H1 (cell line): ENCODE results near the gene FGF18. TPM values are rescaled to one million over a fixed set of nuclear protein-coding genes. Genes with fewer than 3 reads are reported as not detected.

ENCODE experiments used
- CTCF ChIA-PET: fragments of 300-600 bp; sonication (Branson Sonifier 250); formaldehyde crosslinking; loops from one replicate; lab custom pipeline; 2021; ENCODE audit not compliant: partially characterized antibody; lab: Charles Lee
- POLR2A ChIA-PET: fragments of 300-600 bp; sonication (Branson Sonifier 250); formaldehyde crosslinking; loops from one replicate; lab custom pipeline; 2021; ENCODE audit warnings: inconsistent platforms; ENCODE audit not compliant: partially characterized antibody; lab: Charles Lee
- DNase-seq, 2 experiments: peaks; one replicate each; pipeline versions ENCODE4 v3.0.0 to v3.0.0-alpha.2; 2010 to 2022; ENCODE audit warnings: low spot score in 2 of 2, low read depth in 1 of 2, mixed read lengths in 1 of 2
- FAIRE-seq: peaks from 2 replicates; lab custom pipeline; 2011; peaks lifted over from hg19 to GRCh38; lab: Jason Lieb, UNC
- H2AFZ ChIP-seq: 2 replicates; pipeline ENCODE4 v1.8.1; 2012; ENCODE audit warnings: low read length, inconsistent platforms
- H2AK5ac ChIP-seq: 2 replicates; pipeline ENCODE4 v1.6.1; 2013; ENCODE audit warnings: low read depth, low read length
- H2BK120ac ChIP-seq: replicated peaks from 2 replicates; pipeline ENCODE3; 2013; ENCODE audit warnings: low read depth, low read length, inconsistent platforms
- H2BK12ac ChIP-seq: 2 replicates; pipeline ENCODE4 v1.6.1; 2013; ENCODE audit warnings: low read depth, low read length
- H2BK15ac ChIP-seq: 2 replicates; pipeline ENCODE4 v1.6.1; 2013; ENCODE audit warnings: low read length
- H2BK20ac ChIP-seq: 2 replicates; pipeline ENCODE4 v1.6.1; 2013; ENCODE audit warnings: low read length
- H2BK5ac ChIP-seq: 2 replicates; pipeline ENCODE4 v1.6.1; 2013; ENCODE audit warnings: low read depth, low read length
- H3K14ac ChIP-seq: 2 replicates; pipeline ENCODE4 v1.6.1; 2013; ENCODE audit warnings: inconsistent platforms; ENCODE audit not compliant: insufficient read length
- H3K18ac ChIP-seq: 2 replicates; pipeline ENCODE4 v1.6.1; 2013; ENCODE audit warnings: low read length; ENCODE audit errors: extremely low read depth
- H3K23ac ChIP-seq: 2 replicates; pipeline ENCODE4 v1.6.1; 2013; ENCODE audit warnings: inconsistent platforms; ENCODE audit not compliant: insufficient read length
- H3K23me2 ChIP-seq: 2 replicates; pipeline ENCODE4 v1.6.1; 2013; ENCODE audit warnings: low read depth, low read length
- H3K27ac ChIP-seq: 2 replicates; pipeline ENCODE4 v1.6.1; 2011; ENCODE audit warnings: low read depth, low read length, inconsistent platforms
- H3K27me3 ChIP-seq, 4 experiments: replicated peaks in 1 of 4; 1 replicate in 1 of 4; 2 replicates in 3 of 4; pipeline versions ENCODE4 v1.6.1 to v1.8.1; 2011 to 2013; ENCODE audit warnings: low read length in 3 of 4, mild to moderate bottlenecking in 3 of 4, inconsistent platforms in 2 of 4, mixed read lengths in 2 of 4, moderate library complexity in 1 of 4; ENCODE audit not compliant: control insufficient read depth in 3 of 4, insufficient read depth in 3 of 4; ENCODE audit errors: extremely low read depth in 1 of 4
- H3K36me3 ChIP-seq, 4 experiments: 2 replicates each; pipeline versions ENCODE4 v1.6.1 to v1.8.1; 2011 to 2013; ENCODE audit warnings: mild to moderate bottlenecking in 4 of 4, low read length in 3 of 4, moderate library complexity in 2 of 4, control low read depth in 1 of 4, inconsistent platforms in 1 of 4; ENCODE audit not compliant: insufficient read depth in 4 of 4, control insufficient read depth in 2 of 4
- H3K4ac ChIP-seq: replicated peaks from 2 replicates; pipeline ENCODE3; 2013; ENCODE audit warnings: low read length, low read depth, mixed read lengths, inconsistent platforms; ENCODE audit not compliant: insufficient read length
- H3K4me1 ChIP-seq, 4 experiments: replicated peaks in 1 of 4; 1 replicate in 1 of 4; 2 replicates in 3 of 4; pipeline versions ENCODE4 v1.6.1 to v1.8.1; 2011 to 2013; ENCODE audit warnings: low read length in 3 of 4, inconsistent platforms in 2 of 4, mixed read lengths in 1 of 4; ENCODE audit not compliant: insufficient read depth in 4 of 4, control insufficient read depth in 3 of 4
- H3K4me2 ChIP-seq, 2 experiments: 2 replicates each; pipeline versions ENCODE4 v1.6.1 to v1.8.1; 2011 to 2013; ENCODE audit warnings: low read depth in 2 of 2, low read length in 2 of 2, control low read depth in 1 of 2, inconsistent platforms in 1 of 2, mild to moderate bottlenecking in 1 of 2; ENCODE audit not compliant: insufficient read depth in 1 of 2
- H3K4me3 ChIP-seq, 4 experiments: fragments of 200-600, 300-600 bp in 1 of 4; sonication (generic), shearing (Covaris generic), sonication (Bioruptor Twin) in 1 of 4; 2 replicates each; pipeline versions ENCODE4 v1.5.1 to v1.8.1; 2011 to 2016; ENCODE audit warnings: low read length in 4 of 4, low read depth in 3 of 4, control low read depth in 2 of 4, inconsistent platforms in 2 of 4, mild to moderate bottlenecking in 2 of 4, mixed read lengths in 1 of 4, moderate library complexity in 1 of 4; ENCODE audit not compliant: insufficient read depth in 2 of 4; ENCODE audit errors: extremely low read depth in 1 of 4
- H3K56ac ChIP-seq: replicated peaks from 2 replicates; pipeline ENCODE3; 2013; ENCODE audit warnings: low read depth, mild to moderate bottlenecking, mixed read lengths, low read length, inconsistent platforms; ENCODE audit not compliant: insufficient read length
- H3K79me1 ChIP-seq: 2 replicates; pipeline ENCODE4 v1.6.1; 2013; ENCODE audit warnings: low read depth, low read length, control low read depth
- H3K79me2 ChIP-seq, 2 experiments: 2 replicates each; pipeline versions ENCODE4 v1.6.1 to v1.8.1; 2012 to 2013; ENCODE audit warnings: low read length in 2 of 2, mild to moderate bottlenecking in 2 of 2, inconsistent platforms in 1 of 2; ENCODE audit not compliant: insufficient read depth in 2 of 2, control insufficient read depth in 1 of 2
- H3K9ac ChIP-seq, 4 experiments: replicated peaks in 1 of 4; 1 replicate in 1 of 4; 2 replicates in 3 of 4; pipeline versions ENCODE4 v1.6.1 to v1.8.1; 2011 to 2013; ENCODE audit warnings: low read depth in 3 of 4, low read length in 3 of 4, control low read depth in 2 of 4, mild to moderate bottlenecking in 2 of 4, moderate library complexity in 2 of 4, inconsistent platforms in 1 of 4; ENCODE audit errors: extremely low read depth in 1 of 4
- H3K9me3 ChIP-seq, 2 experiments: 2 replicates each; pipeline versions ENCODE4 v1.6.1 to v1.8.1; 2012 to 2013; ENCODE audit warnings: mild to moderate bottlenecking in 2 of 2, moderate library complexity in 2 of 2, control low read depth in 1 of 2, inconsistent platforms in 1 of 2, low read depth in 1 of 2, low read length in 1 of 2, mixed read lengths in 1 of 2; ENCODE audit not compliant: insufficient read depth in 2 of 2
- H4K20me1 ChIP-seq, 2 experiments: replicated peaks in 1 of 2; 2 replicates each; pipeline versions ENCODE3 to v1.8.1; 2011 to 2013; ENCODE audit warnings: inconsistent platforms in 2 of 2, low read length in 2 of 2, mild to moderate bottlenecking in 1 of 2; ENCODE audit not compliant: insufficient read depth in 2 of 2, control insufficient read depth in 1 of 2
- H4K5ac ChIP-seq: 2 replicates; pipeline ENCODE4 v1.6.1; 2013; ENCODE audit warnings: low read length, low read depth, mixed read lengths, inconsistent platforms; ENCODE audit not compliant: insufficient read length
- H4K8ac ChIP-seq: 2 replicates; pipeline ENCODE4 v1.8.0; 2013; ENCODE audit warnings: mild to moderate bottlenecking, moderate library complexity, low read length, inconsistent platforms; ENCODE audit not compliant: insufficient read depth; ENCODE audit errors: extremely low read depth
- H4K91ac ChIP-seq: replicated peaks from 2 replicates; pipeline ENCODE3; 2013; ENCODE audit warnings: low read length, mixed read lengths, inconsistent platforms; ENCODE audit not compliant: insufficient read length
- EP300 ChIP-seq, 2 experiments: IDR thresholded peaks; 1 replicate in 1 of 2; 2 replicates in 1 of 2; pipeline ENCODE4 v1.6.1; 2011 to 2012; ENCODE audit warnings: low read depth in 2 of 2, low read length in 2 of 2, mild to moderate bottlenecking in 2 of 2, borderline replicate concordance in 1 of 2, inconsistent platforms in 1 of 2, moderate library complexity in 1 of 2
- RAD21 ChIP-seq, 2 experiments: IDR thresholded peaks in 1 of 2; conservative IDR thresholded peaks in 1 of 2; 2 replicates each; pipeline ENCODE4 v1.6.1; 2011; ENCODE audit warnings: low read depth in 2 of 2, low read length in 2 of 2, improper control_type of control experiment in 1 of 2, inconsistent platforms in 1 of 2, mild to moderate bottlenecking in 1 of 2, moderate library complexity in 1 of 2
- RBBP5 ChIP-seq: IDR thresholded peaks from 2 replicates; pipeline ENCODE4 v1.7.1; 2012; ENCODE audit warnings: low read depth, mild to moderate bottlenecking, inconsistent platforms, low read length, moderate library complexity, borderline replicate concordance
- SP4 ChIP-seq: IDR thresholded peaks from 2 replicates; pipeline ENCODE4 v1.6.1; 2012; ENCODE audit warnings: low read length, inconsistent platforms
- SUZ12 ChIP-seq: fragments of 200-600 bp; sonication (generic); IDR thresholded peaks from 2 replicates; pipeline ENCODE4 v1.6.1; 2012; ENCODE audit warnings: mild to moderate bottlenecking, inconsistent platforms, low read length, moderate library complexity, mixed read lengths
- WGBS, 2 experiments: shearing (Covaris generic) in 1 of 2; methylation state at CpG; one replicate each; pipeline versions ENCODE4 v1.1.6 to v1.1.7; 2013 to 2015; ENCODE audit warnings: low lambda C conversion rate in 2 of 2, mixed read lengths in 2 of 2, inconsistent platforms in 1 of 2, low coverage in 1 of 2, missing lambda C conversion rate in 1 of 2; ENCODE audit not compliant: insufficient replicate concordance in 2 of 2, insufficient coverage in 1 of 2, insufficient read length in 1 of 2; ENCODE audit errors: extremely low coverage in 1 of 2, missing lambda C conversion rate in 1 of 2; 5-methylcytosine and 5-hydroxymethylcytosine counted together
- polyA plus RNA-seq, 7 experiments: library from polyadenylated mRNA; depleted of rRNA in 3 of 7; stranded (reverse) in 5 of 7; unstranded in 2 of 7; fragments of >200 nt in 5 of 7; fragments of 200-250 nt in 2 of 7; gene quantifications; 1 replicate in 5 of 7; 2 replicates in 1 of 7; 4 replicates in 1 of 7; pipeline versions ENCODE4 v1.2.1 to v1.2.3, GENCODE V29; 2011 to 2013; ENCODE audit warnings: missing spikeins in 2 of 7, mixed read lengths in 2 of 7
- total RNA-seq: library from RNA; stranded (reverse); fragmentation: NEBNext Ultra II Directional; extraction: Animal tissue kit (Norgen Biotek cat#: 25700); gene quantifications from 2 replicates; pipeline ENCODE4 v1.2.1, GENCODE V29; 2021
- TF ChIP-seq, protein P1 (sequence below), 3 experiments: IDR thresholded peaks; 1 replicate in 2 of 3; 2 replicates in 1 of 3; pipeline versions ENCODE4 v1.5.1 to v1.6.1; 2011; ENCODE audit warnings: low read length in 3 of 3, mild to moderate bottlenecking in 3 of 3, inconsistent platforms in 2 of 3, low read depth in 1 of 3, moderate library complexity in 1 of 3; ENCODE audit not compliant: insufficient read depth in 1 of 3; ENCODE audit errors: control extremely low read depth in 1 of 3

FGF18 gene
- total and polyA plus RNA-seq, 2 of the 8 experiments (the other 6 are each of a cell fraction or from before 2014, with no cell fraction given): 0.54 to 1.3 TPM

GRCh38 chr5:171419688-171420430, 412 bp downstream of the FGF18 start:
- Histone ChIP-seq H4K20me1 (peaks cover 6 to 9% of the 10 kb centered on the region in 2 experiments), H3K4me2 (peak overlapping the region; percentile 46 to 97), H3K4me3 (peak overlapping the region; percentile 35 to 69 (median 46)), H3K79me2 (no peaks in the 10 kb centered on the region), H2BK20ac (no peak overlapping the region), H4K91ac (no peak overlapping the region), H3K9ac (no peak overlapping the region), H3K4ac (no peak overlapping the region), H2AFZ (no peak overlapping the region), H2BK5ac (no peak overlapping the region), H2BK12ac (no peak overlapping the region), H2BK120ac (no peak overlapping the region), H3K27ac (no peak overlapping the region), H3K23me2 (peaks cover 10% of the 10 kb centered on the region), H3K18ac (no peak overlapping the region; the same call in none of the 2 replicates), H3K79me1 (no peaks in the 10 kb centered on the region), H3K14ac (no peak overlapping the region), H3K36me3 (no peaks in the 10 kb centered on the region), H2AK5ac (no peak overlapping the region), H3K23ac (no peak overlapping the region), H3K9me3 (no peaks in the 10 kb centered on the region), H3K4me1 (peaks cover 0 to 23% (median 14%) of the 10 kb centered on the region in 4 experiments; a peak in 6 of 7 replicates), H3K56ac (no peak overlapping the region), H4K8ac (peak overlapping the region; percentile 72), H3K27me3 (peaks cover 22 to 37% (median 28%) of the 10 kb centered on the region in 4 experiments), H4K5ac (no peak overlapping the region), H2BK15ac (no peak overlapping the region)
- no peak for TF ChIP-seq SP4
- TF ChIP-seq RBBP5: 0 out of 2 replicates have a peak, but pooled peaks have one; percentile 16
- TF ChIP-seq SUZ12: no peak
- peak in 1 of 2 experiments; percentile 45; a peak in 1 of 3 replicates for TF ChIP-seq EP300 (IDR thresholded peaks at IDR 0.05; ENCODE audit: borderline replicate concordance in 1 of 2, low read depth in 2 of 2, low read length in 2 of 2)
- TF ChIP-seq RAD21 (IDR thresholded peaks at IDR 0.05 in 1 of 2, conservative IDR thresholded peaks at IDR 0.05 in 1 of 2; ENCODE audit: low read depth in 2 of 2, low read length in 2 of 2): peak; percentile 5 to 36; a peak in 3 of 4 replicates
- TF ChIP-seq, protein P1, sequence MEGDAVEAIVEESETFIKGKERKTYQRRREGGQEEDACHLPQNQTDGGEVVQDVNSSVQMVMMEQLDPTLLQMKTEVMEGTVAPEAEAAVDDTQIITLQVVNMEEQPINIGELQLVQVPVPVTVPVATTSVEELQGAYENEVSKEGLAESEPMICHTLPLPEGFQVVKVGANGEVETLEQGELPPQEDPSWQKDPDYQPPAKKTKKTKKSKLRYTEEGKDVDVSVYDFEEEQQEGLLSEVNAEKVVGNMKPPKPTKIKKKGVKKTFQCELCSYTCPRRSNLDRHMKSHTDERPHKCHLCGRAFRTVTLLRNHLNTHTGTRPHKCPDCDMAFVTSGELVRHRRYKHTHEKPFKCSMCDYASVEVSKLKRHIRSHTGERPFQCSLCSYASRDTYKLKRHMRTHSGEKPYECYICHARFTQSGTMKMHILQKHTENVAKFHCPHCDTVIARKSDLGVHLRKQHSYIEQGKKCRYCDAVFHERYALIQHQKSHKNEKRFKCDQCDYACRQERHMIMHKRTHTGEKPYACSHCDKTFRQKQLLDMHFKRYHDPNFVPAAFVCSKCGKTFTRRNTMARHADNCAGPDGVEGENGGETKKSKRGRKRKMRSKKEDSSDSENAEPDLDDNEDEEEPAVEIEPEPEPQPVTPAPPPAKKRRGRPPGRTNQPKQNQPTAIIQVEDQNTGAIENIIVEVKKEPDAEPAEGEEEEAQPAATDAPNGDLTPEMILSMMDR (IDR thresholded peaks at IDR 0.05; ENCODE audit: control extremely low read depth in 1 of 3, insufficient read depth in 1 of 3, low read depth in 1 of 3, low read length in 3 of 3): peak in 1 of 3 experiments; percentile 30; a peak in 1 of 4 replicates
- ChIA-PET POLR2A (interaction anchor here (1.0 to 7.3 kb wide), 10 partner anchors 11 to 176 kb away, joined by 3 to 75 read pairs (median 6); partner anchors contain the start of gene NPM1), CTCF (interaction anchor here (0.5 to 7.2 kb wide), 46 partner anchors 12 to 640 kb away, joined by 3 to 64 read pairs (median 5); no protein-coding TSS in a partner anchor)
- FAIRE-seq: no peak
- WGBS, 2 experiments: 4% methylated on average over 56 of the region's 95 CpGs; no CpG with 5 or more reads in 1 of the 2 experiments
- DNase-seq: peak in 1 of 2 experiments; percentile 74
